Measurements from ENCODE around the gene PVALB.

DNA sequence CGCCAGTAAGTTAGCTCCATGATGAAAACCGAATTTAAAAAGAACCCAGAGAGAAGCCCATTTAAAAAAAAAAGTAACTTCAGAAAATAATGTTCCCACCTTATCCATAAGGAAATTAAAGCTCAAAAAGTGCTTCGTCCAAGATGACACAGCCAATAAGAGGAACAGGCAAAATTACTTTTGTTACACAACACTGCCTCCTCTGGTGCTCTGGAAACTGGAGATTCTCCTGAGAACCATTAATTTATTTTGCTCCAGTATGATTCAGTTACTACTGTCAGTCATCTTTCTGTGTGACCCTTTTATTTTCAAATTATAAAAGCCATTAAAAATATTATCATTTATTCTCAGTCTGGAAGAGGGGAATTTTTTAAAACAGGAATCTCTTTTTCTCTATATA is 42.9 kb downstream of the PVALB start:
- TF ChIP-seq TARDBP (IDR thresholded peaks at IDR 0.05) (no peak), FOXM1 (IDR thresholded peaks at IDR 0.05; ENCODE audit: borderline replicate concordance) (no peak), FOXK2 (IDR thresholded peaks at IDR 0.05) (no peak), BHLHE40 (IDR thresholded peaks at IDR 0.05; ENCODE audit: borderline replicate concordance) (no peak)
- TF ChIP-seq, protein P1, sequence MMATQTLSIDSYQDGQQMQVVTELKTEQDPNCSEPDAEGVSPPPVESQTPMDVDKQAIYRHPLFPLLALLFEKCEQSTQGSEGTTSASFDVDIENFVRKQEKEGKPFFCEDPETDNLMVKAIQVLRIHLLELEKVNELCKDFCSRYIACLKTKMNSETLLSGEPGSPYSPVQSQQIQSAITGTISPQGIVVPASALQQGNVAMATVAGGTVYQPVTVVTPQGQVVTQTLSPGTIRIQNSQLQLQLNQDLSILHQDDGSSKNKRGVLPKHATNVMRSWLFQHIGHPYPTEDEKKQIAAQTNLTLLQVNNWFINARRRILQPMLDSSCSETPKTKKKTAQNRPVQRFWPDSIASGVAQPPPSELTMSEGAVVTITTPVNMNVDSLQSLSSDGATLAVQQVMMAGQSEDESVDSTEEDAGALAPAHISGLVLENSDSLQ (IDR thresholded peaks at IDR 0.05) = peak; percentile 64
